ENCODE measurements around the gene CAP2. TPM values are rescaled to one million over a fixed set of nuclear protein-coding genes. Genes with fewer than 3 reads are reported as not detected.
A peak's percentile ranks its signal among the peaks of the same experiment; 100 is the strongest.

CAP2 gene
- total RNA-seq, 1 donor from 2014 or later, result 55.3 TPM

- no peaks in the 10 kb centered on the region for H3K36me3 ChIP-seq (ENCODE audit: insufficient read depth, low read length)
- Mint-ChIP-seq H3K27ac (ENCODE audit: unreplicated experiment) (peak overlapping the region; percentile 55), H3K36me3 (ENCODE audit: low read depth, unreplicated experiment) (peaks cover 27% of the 10 kb centered on the region), H3K27me3 (ENCODE audit: low read depth, unreplicated experiment) (no peaks in the 10 kb centered on the region), H3K4me3 (ENCODE audit: unreplicated experiment) (peak overlapping the region; percentile 29), H3K4me1 (ENCODE audit: low read depth, unreplicated experiment) (peaks cover 18% of the 10 kb centered on the region), H3K9me3 (ENCODE audit: unreplicated experiment) (no peaks in the 10 kb centered on the region)
- TF ChIP-seq EZH2 (IDR thresholded peaks at IDR 0.05; ENCODE audit: insufficient read depth, low read length), result no peak
- no peak for TF ChIP-seq CTCF (IDR thresholded peaks at IDR 0.05; ENCODE audit: insufficient read depth, low read depth, low read length)
- H3K79me2 ChIP-seq (ENCODE audit: insufficient read depth, low read length), result no peaks in the 10 kb centered on the region
- H4K20me1 ChIP-seq (ENCODE audit: insufficient read depth, low read length), result no peaks in the 10 kb centered on the region
- H3K27ac ChIP-seq (ENCODE audit: low read depth, low read length), result no peak overlapping the region
- H3K9me3 ChIP-seq (ENCODE audit: insufficient read depth, low read depth, low read length), result no peaks in the 10 kb centered on the region
- H3K27me3 ChIP-seq (ENCODE audit: insufficient read depth, low read length), result no peaks in the 10 kb centered on the region
- no peak overlapping the region for H3K9ac ChIP-seq (ENCODE audit: low read length)
- no peak overlapping the region for H3K4me3 ChIP-seq (ENCODE audit: insufficient read depth, low read depth, low read length)
- no peaks in the 10 kb centered on the region for H3K4me1 ChIP-seq (ENCODE audit: insufficient read depth, low read length)
- DNase-seq (ENCODE audit: low read depth) (peak; percentile 15), FAIRE-seq (no peak)
- H3K4me2 ChIP-seq (ENCODE audit: low read length), result no peak overlapping the region
- H2AFZ ChIP-seq (ENCODE audit: low read depth, low read length), result no peak overlapping the region
These were observed 125.7 kb downstream of the CAP2 start for GRCh38 chr6:17519120-17519519.

GRCh38 chr6:17525637-17526036, 132.2 kb downstream of the CAP2 start:
- Histone ChIP-seq H3K9ac (ENCODE audit: low read length) (no peak overlapping the region), H3K27me3 (ENCODE audit: insufficient read depth, low read length) (no peaks in the 10 kb centered on the region), H3K36me3 (ENCODE audit: insufficient read depth, low read length) (no peaks in the 10 kb centered on the region), H3K4me3 (ENCODE audit: insufficient read depth, low read depth, low read length) (no peak overlapping the region), H4K20me1 (ENCODE audit: insufficient read depth, low read length) (no peaks in the 10 kb centered on the region), H3K9me3 (ENCODE audit: insufficient read depth, low read depth, low read length) (no peaks in the 10 kb centered on the region), H3K4me1 (ENCODE audit: insufficient read depth, low read length) (no peaks in the 10 kb centered on the region), H3K27ac (ENCODE audit: low read depth, low read length) (no peak overlapping the region), H3K79me2 (ENCODE audit: insufficient read depth, low read length) (no peaks in the 10 kb centered on the region), H3K4me2 (ENCODE audit: low read length) (no peak overlapping the region), H2AFZ (ENCODE audit: low read depth, low read length) (no peak overlapping the region)
- Mint-ChIP-seq H3K36me3 (ENCODE audit: low read depth, unreplicated experiment) (peaks cover 28% of the 10 kb centered on the region), H3K9me3 (ENCODE audit: unreplicated experiment) (peaks cover 1% of the 10 kb centered on the region), H3K27me3 (ENCODE audit: low read depth, unreplicated experiment) (no peaks in the 10 kb centered on the region), H3K27ac (ENCODE audit: unreplicated experiment) (no peak overlapping the region), H3K4me3 (ENCODE audit: unreplicated experiment) (no peak overlapping the region), H3K4me1 (ENCODE audit: low read depth, unreplicated experiment) (no peaks in the 10 kb centered on the region)
- FAIRE-seq (no peak), DNase-seq (ENCODE audit: low read depth) (no peak)
- no peak for TF ChIP-seq EZH2 (IDR thresholded peaks at IDR 0.05; ENCODE audit: insufficient read depth, low read length)
- no peak for TF ChIP-seq CTCF (IDR thresholded peaks at IDR 0.05; ENCODE audit: insufficient read depth, low read depth, low read length)

DNA sequence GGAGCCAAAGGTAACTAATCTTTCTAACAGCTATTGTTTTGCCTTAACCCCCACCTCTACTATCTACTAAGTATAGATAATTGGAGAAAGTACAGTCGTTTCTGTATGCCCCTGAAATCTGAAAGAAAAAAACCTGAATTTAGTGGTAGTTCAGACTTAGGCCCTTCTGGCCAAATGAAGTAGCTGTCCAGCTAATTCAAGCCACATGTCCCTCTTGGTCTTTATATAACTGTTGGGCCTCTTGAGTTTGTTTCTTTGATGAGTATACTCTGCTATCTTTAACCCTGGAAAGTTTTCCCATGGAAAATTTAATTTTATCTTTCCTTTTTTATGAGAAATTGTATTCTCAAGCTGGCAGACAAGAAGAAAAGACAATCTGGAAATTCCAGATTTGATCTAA, 133.7 kb downstream of the CAP2 start:
- Mint-ChIP-seq H3K4me3 (ENCODE audit: unreplicated experiment) (no peak overlapping the region), H3K9me3 (ENCODE audit: unreplicated experiment) (peaks cover 1% of the 10 kb centered on the region), H3K27ac (ENCODE audit: unreplicated experiment) (no peak overlapping the region), H3K36me3 (ENCODE audit: low read depth, unreplicated experiment) (peaks cover 22% of the 10 kb centered on the region), H3K27me3 (ENCODE audit: low read depth, unreplicated experiment) (no peaks in the 10 kb centered on the region), H3K4me1 (ENCODE audit: low read depth, unreplicated experiment) (no peaks in the 10 kb centered on the region)
- Histone ChIP-seq H3K4me2 (ENCODE audit: low read length) (no peak overlapping the region), H4K20me1 (ENCODE audit: insufficient read depth, low read length) (no peaks in the 10 kb centered on the region), H2AFZ (ENCODE audit: low read depth, low read length) (no peak overlapping the region), H3K27me3 (ENCODE audit: insufficient read depth, low read length) (no peaks in the 10 kb centered on the region), H3K4me3 (ENCODE audit: insufficient read depth, low read depth, low read length) (no peak overlapping the region), H3K79me2 (ENCODE audit: insufficient read depth, low read length) (no peaks in the 10 kb centered on the region), H3K27ac (ENCODE audit: low read depth, low read length) (no peak overlapping the region), H3K36me3 (ENCODE audit: insufficient read depth, low read length) (no peaks in the 10 kb centered on the region), H3K9ac (ENCODE audit: low read length) (no peak overlapping the region), H3K9me3 (ENCODE audit: insufficient read depth, low read depth, low read length) (no peaks in the 10 kb centered on the region), H3K4me1 (ENCODE audit: insufficient read depth, low read length) (no peaks in the 10 kb centered on the region)
- TF ChIP-seq EZH2 (IDR thresholded peaks at IDR 0.05; ENCODE audit: insufficient read depth, low read length), result no peak
- TF ChIP-seq CTCF (IDR thresholded peaks at IDR 0.05; ENCODE audit: insufficient read depth, low read depth, low read length), result no peak
- no peak for DNase-seq (ENCODE audit: low read depth)
- FAIRE-seq, result no peak
